Measurements from ENCODE around the gene KCTD1. TPM values are rescaled to one million over a fixed set of nuclear protein-coding genes. Genes with fewer than 3 reads are reported as not detected.

Gene KCTD1
- total RNA-seq, 1 experiment from 2014 or later = 20.5 TPM

DNA sequence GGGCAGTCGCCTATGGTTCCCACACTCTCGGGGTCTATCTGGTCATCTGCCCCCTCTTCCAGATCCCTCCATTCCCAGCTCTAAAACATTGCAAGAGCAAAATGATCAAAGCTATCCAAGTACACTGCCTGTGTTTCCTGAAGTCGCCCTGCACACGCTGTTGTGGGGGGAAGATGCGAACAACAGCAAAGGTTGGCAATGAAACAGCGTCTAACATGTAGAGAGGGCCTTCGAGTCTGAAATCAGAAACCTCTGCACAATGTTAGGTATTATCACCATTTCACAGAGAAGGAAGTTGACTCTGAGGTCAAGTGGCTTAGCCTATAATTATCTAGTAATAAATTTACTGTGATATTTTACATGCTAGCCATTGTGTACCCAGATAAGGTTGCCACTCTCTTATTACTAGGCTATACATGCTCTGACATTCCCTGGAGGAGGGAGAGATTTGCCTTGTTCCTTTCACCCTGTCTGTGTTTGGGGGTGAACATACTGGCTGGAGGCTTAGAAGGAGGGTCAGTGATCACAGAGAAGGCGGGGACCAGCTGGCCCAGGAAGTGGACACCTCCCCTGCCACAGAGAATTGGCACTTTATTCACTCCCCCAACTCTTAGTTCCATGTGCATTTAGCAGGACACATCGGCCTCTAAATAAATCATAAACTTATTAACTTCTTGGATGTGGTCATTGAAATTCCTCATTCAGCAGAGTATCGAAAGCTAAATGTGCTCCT, 36.8 kb downstream of the KCTD1 start:
- POLR2A ChIA-PET (ENCODE audit: unreplicated experiment) = no interaction called here
- TF ChIP-seq EZH2 (IDR thresholded peaks at IDR 0.05; ENCODE audit: low read depth) = no peak
- TF ChIP-seq, protein P1, sequence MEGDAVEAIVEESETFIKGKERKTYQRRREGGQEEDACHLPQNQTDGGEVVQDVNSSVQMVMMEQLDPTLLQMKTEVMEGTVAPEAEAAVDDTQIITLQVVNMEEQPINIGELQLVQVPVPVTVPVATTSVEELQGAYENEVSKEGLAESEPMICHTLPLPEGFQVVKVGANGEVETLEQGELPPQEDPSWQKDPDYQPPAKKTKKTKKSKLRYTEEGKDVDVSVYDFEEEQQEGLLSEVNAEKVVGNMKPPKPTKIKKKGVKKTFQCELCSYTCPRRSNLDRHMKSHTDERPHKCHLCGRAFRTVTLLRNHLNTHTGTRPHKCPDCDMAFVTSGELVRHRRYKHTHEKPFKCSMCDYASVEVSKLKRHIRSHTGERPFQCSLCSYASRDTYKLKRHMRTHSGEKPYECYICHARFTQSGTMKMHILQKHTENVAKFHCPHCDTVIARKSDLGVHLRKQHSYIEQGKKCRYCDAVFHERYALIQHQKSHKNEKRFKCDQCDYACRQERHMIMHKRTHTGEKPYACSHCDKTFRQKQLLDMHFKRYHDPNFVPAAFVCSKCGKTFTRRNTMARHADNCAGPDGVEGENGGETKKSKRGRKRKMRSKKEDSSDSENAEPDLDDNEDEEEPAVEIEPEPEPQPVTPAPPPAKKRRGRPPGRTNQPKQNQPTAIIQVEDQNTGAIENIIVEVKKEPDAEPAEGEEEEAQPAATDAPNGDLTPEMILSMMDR (conservative IDR thresholded peaks at IDR 0.05) = no peak
- Histone ChIP-seq H3F3A (ENCODE audit: insufficient read depth, low read depth) (no peaks in the 10 kb centered on the region), H3K4me2 (no peak overlapping the region), H3K9me2 (ENCODE audit: insufficient read depth) (no peaks in the 10 kb centered on the region), H2AFZ (no peak overlapping the region), H3K9me3 (ENCODE audit: insufficient read depth, low read depth) (no peaks in the 10 kb centered on the region), H3K36me3 (ENCODE audit: low read depth) (no peaks in the 10 kb centered on the region), H3K27ac (no peak overlapping the region), H4K20me1 (ENCODE audit: insufficient read depth) (no peaks in the 10 kb centered on the region), H3K4me1 (replicated peaks; ENCODE audit: insufficient read depth) (no peaks in the 10 kb centered on the region), H3K79me2 (ENCODE audit: low read depth) (no peaks in the 10 kb centered on the region; the same call in 1 of the 2 replicates), H3K4me3 (no peak overlapping the region), H3K27me3 (ENCODE audit: insufficient read depth, low read depth) (no peaks in the 10 kb centered on the region)
- peak in 1 of 2 experiments; percentile 37 for DNase-seq
- CTCF ChIA-PET = no interaction called here
- intact Hi-C loops (cut with micrococcal nuclease; ENCODE audit: unreplicated experiment) = no loop called here
- BruUV-seq (replicated peaks) = no TSS peak

DNA sequence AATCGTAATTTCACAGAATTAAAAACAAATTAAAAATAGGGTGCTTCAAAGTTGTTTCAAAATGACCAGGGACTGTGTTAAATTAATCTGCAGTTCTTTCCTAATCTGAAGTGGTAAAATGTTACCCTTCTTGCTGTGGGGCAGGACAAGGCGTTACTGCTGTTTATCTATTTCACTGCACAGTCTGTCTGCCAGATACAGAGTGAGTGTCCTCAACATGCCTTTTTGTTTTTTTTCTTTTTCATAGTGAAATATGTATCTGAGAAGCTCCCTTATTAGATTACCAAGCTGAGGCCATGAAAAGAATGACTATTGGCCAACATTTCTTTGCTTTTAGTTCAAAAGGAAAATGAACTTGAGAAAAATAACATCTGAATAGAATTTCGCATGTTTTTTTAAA, 38.0 kb downstream of the KCTD1 start:
- no TSS peak for BruUV-seq (replicated peaks)
- Histone ChIP-seq H3K36me3 (ENCODE audit: low read depth) (no peaks in the 10 kb centered on the region), H2AFZ (no peak overlapping the region), H3K9me2 (ENCODE audit: insufficient read depth) (no peaks in the 10 kb centered on the region), H3K4me1 (replicated peaks; ENCODE audit: insufficient read depth) (no peaks in the 10 kb centered on the region), H3F3A (ENCODE audit: insufficient read depth, low read depth) (no peaks in the 10 kb centered on the region), H3K4me3 (no peak overlapping the region), H3K4me2 (no peak overlapping the region), H3K9me3 (ENCODE audit: insufficient read depth, low read depth) (no peaks in the 10 kb centered on the region), H3K27ac (no peak overlapping the region), H3K79me2 (ENCODE audit: low read depth) (no peaks in the 10 kb centered on the region; the same call in 1 of the 2 replicates), H4K20me1 (ENCODE audit: insufficient read depth) (no peaks in the 10 kb centered on the region), H3K27me3 (ENCODE audit: insufficient read depth, low read depth) (no peaks in the 10 kb centered on the region)
- TF ChIP-seq, protein P1 (conservative IDR thresholded peaks at IDR 0.05) = no peak
- TF ChIP-seq EZH2 (IDR thresholded peaks at IDR 0.05; ENCODE audit: low read depth) = no peak
- CTCF ChIA-PET = no interaction called here
- DNase-seq = no peak
- POLR2A ChIA-PET (ENCODE audit: unreplicated experiment) = no interaction called here
- intact Hi-C loops (cut with micrococcal nuclease; ENCODE audit: unreplicated experiment) = no loop called here

DNA sequence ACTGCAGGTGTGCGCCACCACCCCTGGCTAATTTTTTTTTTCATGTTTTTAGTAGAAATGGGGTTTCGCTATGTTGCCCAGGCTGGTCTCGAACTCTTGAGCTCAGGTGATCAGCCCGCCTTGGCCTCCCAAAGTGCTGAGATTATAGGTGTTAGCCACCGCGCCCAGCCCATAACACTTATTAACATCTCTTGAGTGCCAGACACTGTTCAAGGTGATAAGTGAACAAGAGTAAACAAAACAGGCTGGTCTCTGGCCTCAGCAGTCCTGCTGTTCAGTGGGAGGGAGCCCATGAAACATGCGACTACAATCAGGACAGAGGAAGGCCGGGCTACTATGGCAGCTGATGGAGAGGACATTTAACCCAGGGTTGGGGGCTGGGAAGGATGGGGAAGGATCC, 42.3 kb downstream of the KCTD1 start:
- Histone ChIP-seq H3F3A (ENCODE audit: insufficient read depth, low read depth) (no peaks in the 10 kb centered on the region), H3K9me2 (ENCODE audit: insufficient read depth) (no peaks in the 10 kb centered on the region), H3K4me1 (replicated peaks; ENCODE audit: insufficient read depth) (no peaks in the 10 kb centered on the region), H2AFZ (no peak overlapping the region), H4K20me1 (ENCODE audit: insufficient read depth) (no peaks in the 10 kb centered on the region), H3K27me3 (ENCODE audit: insufficient read depth, low read depth) (no peaks in the 10 kb centered on the region), H3K4me3 (no peak overlapping the region), H3K36me3 (ENCODE audit: low read depth) (no peaks in the 10 kb centered on the region), H3K9me3 (ENCODE audit: insufficient read depth, low read depth) (no peaks in the 10 kb centered on the region), H3K27ac (no peak overlapping the region), H3K4me2 (no peak overlapping the region), H3K79me2 (ENCODE audit: low read depth) (no peaks in the 10 kb centered on the region)
- ChIA-PET CTCF (interaction anchor here (0.6 kb wide), 1 partner anchor 29 kb away, joined by 3 read pairs; no protein-coding TSS in a partner anchor), POLR2A (ENCODE audit: unreplicated experiment) (no interaction called here)
- intact Hi-C loops (cut with micrococcal nuclease; ENCODE audit: unreplicated experiment) = no loop called here
- no TSS peak for BruUV-seq (replicated peaks)
- TF ChIP-seq EZH2 (IDR thresholded peaks at IDR 0.05; ENCODE audit: low read depth) = no peak
- TF ChIP-seq, protein P1 (conservative IDR thresholded peaks at IDR 0.05) = no peak
- DNase-seq = no peak

Data from PC-9 (cell line).